Measurements from ENCODE around the gene TBXT.

DNA sequence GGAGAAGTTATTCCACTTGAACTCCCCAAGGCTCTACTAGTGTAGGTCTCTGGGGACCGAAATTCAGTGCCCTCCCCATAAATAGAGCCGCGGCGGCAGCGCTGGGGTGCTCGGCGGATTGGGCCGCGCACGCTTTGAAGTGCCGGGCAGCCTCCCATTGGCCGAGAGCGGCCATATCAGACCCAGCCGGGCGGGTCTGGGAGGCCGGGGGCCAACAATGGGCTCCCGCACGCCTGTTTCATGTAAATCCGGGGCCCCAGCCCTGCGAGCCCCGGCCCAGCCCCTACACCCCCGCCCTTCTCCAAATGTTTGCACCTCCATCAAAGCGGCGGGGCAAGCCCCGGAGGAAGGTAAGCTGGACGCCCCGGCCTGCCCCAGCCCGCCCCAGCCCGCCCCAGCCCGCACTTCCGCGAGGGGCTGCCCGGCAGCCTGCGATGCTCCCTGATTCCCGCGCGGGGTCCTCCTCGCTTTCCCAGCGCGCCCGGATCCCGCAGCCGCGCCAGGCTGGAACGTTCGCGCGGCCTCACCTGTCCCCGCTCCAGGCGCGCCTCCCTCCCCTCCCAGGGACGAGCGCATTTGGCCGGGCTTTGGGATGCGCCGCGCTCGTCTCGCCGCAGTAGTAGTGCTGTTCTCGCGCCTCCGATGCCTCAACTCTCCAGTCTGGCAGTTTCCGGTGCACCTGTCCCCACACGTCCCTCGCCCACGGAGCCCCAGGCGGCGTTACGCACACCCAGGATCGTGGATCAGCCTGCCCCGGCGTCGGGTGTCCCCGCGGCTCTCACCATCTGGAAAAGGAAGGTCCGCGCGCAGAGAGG lies at the start of gene TBXT:
- TF ChIP-seq, protein P1, sequence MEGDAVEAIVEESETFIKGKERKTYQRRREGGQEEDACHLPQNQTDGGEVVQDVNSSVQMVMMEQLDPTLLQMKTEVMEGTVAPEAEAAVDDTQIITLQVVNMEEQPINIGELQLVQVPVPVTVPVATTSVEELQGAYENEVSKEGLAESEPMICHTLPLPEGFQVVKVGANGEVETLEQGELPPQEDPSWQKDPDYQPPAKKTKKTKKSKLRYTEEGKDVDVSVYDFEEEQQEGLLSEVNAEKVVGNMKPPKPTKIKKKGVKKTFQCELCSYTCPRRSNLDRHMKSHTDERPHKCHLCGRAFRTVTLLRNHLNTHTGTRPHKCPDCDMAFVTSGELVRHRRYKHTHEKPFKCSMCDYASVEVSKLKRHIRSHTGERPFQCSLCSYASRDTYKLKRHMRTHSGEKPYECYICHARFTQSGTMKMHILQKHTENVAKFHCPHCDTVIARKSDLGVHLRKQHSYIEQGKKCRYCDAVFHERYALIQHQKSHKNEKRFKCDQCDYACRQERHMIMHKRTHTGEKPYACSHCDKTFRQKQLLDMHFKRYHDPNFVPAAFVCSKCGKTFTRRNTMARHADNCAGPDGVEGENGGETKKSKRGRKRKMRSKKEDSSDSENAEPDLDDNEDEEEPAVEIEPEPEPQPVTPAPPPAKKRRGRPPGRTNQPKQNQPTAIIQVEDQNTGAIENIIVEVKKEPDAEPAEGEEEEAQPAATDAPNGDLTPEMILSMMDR (IDR thresholded peaks at IDR 0.05), result no peak
- TF ChIP-seq POLR2A (IDR thresholded peaks at IDR 0.05), result no peak
